HUES6 (cell line): ENCODE results near the gene HIBADH.
A peak's percentile ranks its signal among the peaks of the same experiment; 100 is the strongest.
"Not testable (repeated sequence)": the region's sequence is repeated elsewhere in the genome, so short reads cannot be mapped to it uniquely, and the experiment has no call there.

Experiments used
- H3K27ac ChIP-seq: 2 replicates; pipeline ENCODE4 v1.7.0; 2013; ENCODE audit warnings: low read depth, mild to moderate bottlenecking, low read length, inconsistent platforms
- H3K27me3 ChIP-seq: 2 replicates; pipeline ENCODE4 v1.6.1; 2013; ENCODE audit warnings: low read length; ENCODE audit not compliant: control insufficient read depth, insufficient read depth
- H3K36me3 ChIP-seq: 2 replicates; pipeline ENCODE4 v1.6.1; 2013; ENCODE audit warnings: low read length; ENCODE audit not compliant: control insufficient read depth, insufficient read depth
- H3K4me1 ChIP-seq: 2 replicates; pipeline ENCODE4 v1.6.1; 2013; ENCODE audit warnings: low read length; ENCODE audit not compliant: control insufficient read depth, insufficient read depth
- H3K4me3 ChIP-seq: 2 replicates; pipeline ENCODE4 v1.5.1; 2013; ENCODE audit warnings: low read depth, low read length
- H3K9ac ChIP-seq: one replicate; pipeline ENCODE4 v1.6.1; 2013; ENCODE audit warnings: mild to moderate bottlenecking, low read length
- H3K9me3 ChIP-seq: 2 replicates; pipeline ENCODE4 v1.6.1; 2013; ENCODE audit warnings: low read depth, low read length; ENCODE audit not compliant: control insufficient read depth, insufficient read depth

HIBADH gene

GRCh38 chr7:27680610-27681009 lies 17.9 kb upstream of the HIBADH start:
- Histone ChIP-seq H3K4me1 (peaks cover 10% of the 10 kb centered on the region; the same call in 1 of the 2 replicates), H3K36me3 (no peaks in the 10 kb centered on the region), H3K4me3 (no peak overlapping the region), H3K9me3 (no peaks in the 10 kb centered on the region), H3K9ac (no peak overlapping the region), H3K27ac (no peak overlapping the region), H3K27me3 (no peaks in the 10 kb centered on the region)

- no peak overlapping the region for H3K4me3 ChIP-seq
- H3K4me1 ChIP-seq, result peaks cover 10% of the 10 kb centered on the region; the same call in 1 of the 2 replicates
- no peaks in the 10 kb centered on the region for H3K9me3 ChIP-seq
- H3K27me3 ChIP-seq, result no peaks in the 10 kb centered on the region
- H3K9ac ChIP-seq, result no peak overlapping the region
- no peaks in the 10 kb centered on the region for H3K36me3 ChIP-seq
- H3K27ac ChIP-seq, result no peak overlapping the region
Measured at GRCh38 chr7:27678617-27679260, 16.1 kb upstream of the HIBADH start.

- Histone ChIP-seq H3K27me3 (no peaks in the 10 kb centered on the region), H3K4me1 (peaks cover 10% of the 10 kb centered on the region; the same call in 1 of the 2 replicates), H3K36me3 (no peaks in the 10 kb centered on the region), H3K9me3 (no peaks in the 10 kb centered on the region), H3K9ac (no peak overlapping the region), H3K27ac (no peak overlapping the region), H3K4me3 (no peak overlapping the region)
Measured at GRCh38 chr7:27677912-27678612, 15.4 kb upstream of the HIBADH start.

GRCh38 chr7:27674126-27674525 lies 11.4 kb upstream of the HIBADH start:
- not testable (repeated sequence) for H3K27me3 ChIP-seq, H3K36me3 ChIP-seq, H3K9ac ChIP-seq, H3K4me3 ChIP-seq, H3K27ac ChIP-seq, H3K4me1 ChIP-seq, H3K9me3 ChIP-seq

GRCh38 chr7:27671675-27672074 lies 9.0 kb upstream of the HIBADH start:
- Histone ChIP-seq H3K27ac (no peak overlapping the region), H3K4me1 (no peaks in the 10 kb centered on the region), H3K27me3 (no peaks in the 10 kb centered on the region), H3K9me3 (no peaks in the 10 kb centered on the region), H3K9ac (no peak overlapping the region), H3K36me3 (no peaks in the 10 kb centered on the region), H3K4me3 (no peak overlapping the region)

GRCh38 chr7:27670676-27671075 lies 8.0 kb upstream of the HIBADH start:
- no peak overlapping the region for H3K27ac ChIP-seq
- H3K27me3 ChIP-seq, result no peaks in the 10 kb centered on the region
- H3K4me1 ChIP-seq, result no peaks in the 10 kb centered on the region
- H3K36me3 ChIP-seq, result no peaks in the 10 kb centered on the region
- no peak overlapping the region for H3K9ac ChIP-seq
- H3K4me3 ChIP-seq, result no peak overlapping the region
- no peaks in the 10 kb centered on the region for H3K9me3 ChIP-seq

GRCh38 chr7:27670177-27670576 lies 7.5 kb upstream of the HIBADH start:
- Histone ChIP-seq H3K36me3 (no peaks in the 10 kb centered on the region), H3K4me1 (no peaks in the 10 kb centered on the region), H3K27ac (no peak overlapping the region), H3K27me3 (no peaks in the 10 kb centered on the region), H3K4me3 (no peak overlapping the region), H3K9me3 (no peaks in the 10 kb centered on the region), H3K9ac (no peak overlapping the region)

- Histone ChIP-seq H3K9ac (no peak overlapping the region), H3K4me1 (0 out of 2 replicates have a peak, but pooled peaks cover 5% of the 10 kb centered on the region), H3K4me3 (no peak overlapping the region), H3K27ac (no peak overlapping the region), H3K36me3 (no peaks in the 10 kb centered on the region), H3K27me3 (no peaks in the 10 kb centered on the region), H3K9me3 (no peaks in the 10 kb centered on the region)
Measured at GRCh38 chr7:27665531-27665930, 2.8 kb upstream of the HIBADH start.

- Histone ChIP-seq H3K27ac (no peak overlapping the region), H3K9me3 (no peaks in the 10 kb centered on the region), H3K9ac (no peak overlapping the region), H3K4me3 (no peak overlapping the region), H3K27me3 (no peaks in the 10 kb centered on the region), H3K36me3 (peaks cover 3% of the 10 kb centered on the region; the same call in 1 of the 2 replicates), H3K4me1 (0 out of 2 replicates have a peak, but pooled peaks cover 5% of the 10 kb centered on the region)
Measured at GRCh38 chr7:27663989-27664331, 1.3 kb upstream of the HIBADH start.

- Histone ChIP-seq H3K27ac (peak overlapping the region; percentile 92), H3K9ac (peak overlapping the region; percentile 85), H3K27me3 (no peaks in the 10 kb centered on the region), H3K36me3 (peaks cover 6% of the 10 kb centered on the region; the same call in 1 of the 2 replicates), H3K9me3 (no peaks in the 10 kb centered on the region), H3K4me1 (0 out of 2 replicates have a peak, but pooled peaks cover 5% of the 10 kb centered on the region), H3K4me3 (peak overlapping the region; percentile 89)
Measured at GRCh38 chr7:27661811-27662489, 733 bp downstream of the HIBADH start.

GRCh38 chr7:27656724-27657123 lies 6.0 kb downstream of the HIBADH start:
- Histone ChIP-seq H3K4me3 (no peak overlapping the region), H3K36me3 (peaks cover 6% of the 10 kb centered on the region; the same call in 1 of the 2 replicates)

More at GRCh38 chr7:27656724-27657123, 6.0 kb downstream of the HIBADH start:
- Histone ChIP-seq H3K27ac (no peak overlapping the region), H3K9me3 (no peaks in the 10 kb centered on the region), H3K9ac (no peak overlapping the region), H3K4me1 (0 out of 2 replicates have a peak, but pooled peaks cover 2% of the 10 kb centered on the region), H3K27me3 (no peaks in the 10 kb centered on the region)
